Mucosa of descending colon (tissue), 3 donors: ENCODE data around the gene LRRC8D. TPM values are rescaled to one million over a fixed set of nuclear protein-coding genes. Genes with fewer than 3 reads are reported as not detected.

Experiments used
- ATAC-seq: fragments of 200-7000 bp; cut with Tn5 transposase; one replicate; pipeline ENCODE4 v1.9.1; 2020; ENCODE audit warnings: mild to moderate bottlenecking, moderate library complexity
- DNase-seq, 3 donors: peaks; one replicate each; pipeline ENCODE4 v3.0.0-alpha.2; 2020
- H3K36me3 ChIP-seq: fragments of 200-600 bp; one replicate; pipeline ENCODE4 v1.8.0; 2021; ENCODE audit warnings: low read depth, mild to moderate bottlenecking
- H3K4me1 ChIP-seq: fragments of 200-600 bp; one replicate; pipeline ENCODE4 v1.8.0; 2021; ENCODE audit warnings: low read depth, mild to moderate bottlenecking
- H3K4me3 ChIP-seq: fragments of 200-600 bp; one replicate; pipeline ENCODE4 v1.8.0; 2021; ENCODE audit warnings: mild to moderate bottlenecking
- H3K9me3 ChIP-seq: fragments of 200-600 bp; one replicate; pipeline ENCODE4 v1.8.0; 2021; ENCODE audit warnings: mild to moderate bottlenecking
- intact Hi-C, 2 donors: fragments of 100-400 bp; cut with DNase I in 1 of 2; cut with micrococcal nuclease in 1 of 2; formaldehyde crosslinking; loops; one replicate each; pipeline versions ENCODE4 v1.11.0 to v1.11.1; 2022; cut with DNase I, micrococcal nuclease
- total RNA-seq, 3 donors: library from RNA; stranded (reverse); fragmentation: NEBNext Ultra II Directional in 2 of 3; extraction: Animal tissue kit (Norgen Biotek cat#: 25700) in 2 of 3; gene quantifications; one replicate each; pipeline versions ENCODE4 v1.2.1 to v1.2.4, GENCODE V29; 2021 to 2023
- TF ChIP-seq, protein P1 (sequence below): fragments of 200-600 bp; IDR thresholded peaks from one replicate; pipeline ENCODE4 v1.8.0; 2022; ENCODE audit warnings: antibody characterized with exemption, mild to moderate bottlenecking
- donor health status: DM: no; HTN: no; CAD: no; lungs with moderate emphysema.
- donor health status: DM: no; HTN: no; CAD: no.
- donor health status: DM: no; HTN: yes; CAD: no.

Gene LRRC8D
- total RNA-seq, 3 donors from 2014 or later, result 22.8 to 43.3 (median 39.6) TPM

DNA sequence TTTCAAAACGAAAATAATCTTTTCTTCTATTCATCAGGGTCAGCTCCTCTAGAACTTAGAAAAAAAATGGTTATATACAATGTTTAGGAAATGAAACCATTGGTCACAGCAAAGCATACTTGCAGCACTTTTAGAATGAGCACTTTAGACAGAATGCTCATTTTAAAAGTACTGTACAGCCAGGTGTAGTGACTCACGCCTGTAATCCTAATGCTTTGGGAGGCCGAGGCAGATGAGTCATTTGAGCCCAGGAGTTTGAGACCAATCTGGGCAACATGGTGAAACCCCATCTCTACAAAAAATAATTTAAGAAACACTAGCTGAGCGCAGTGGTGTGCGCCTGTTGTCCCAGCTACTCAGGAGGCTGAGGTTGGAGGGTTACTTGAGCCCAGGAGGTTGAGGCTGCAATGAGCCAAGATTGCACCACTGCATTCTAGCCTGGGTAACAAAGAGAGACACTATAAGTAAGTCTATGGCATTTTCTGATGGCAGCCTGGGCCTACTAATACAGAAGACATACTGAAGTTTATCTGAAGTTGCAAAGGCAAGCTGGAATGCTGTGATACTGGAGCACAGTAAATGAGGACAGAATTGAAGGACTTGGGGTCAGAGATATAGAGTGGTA lies 125.1 kb downstream of the LRRC8D start:
- ATAC-seq, result peak; percentile 8
- TF ChIP-seq, protein P1, sequence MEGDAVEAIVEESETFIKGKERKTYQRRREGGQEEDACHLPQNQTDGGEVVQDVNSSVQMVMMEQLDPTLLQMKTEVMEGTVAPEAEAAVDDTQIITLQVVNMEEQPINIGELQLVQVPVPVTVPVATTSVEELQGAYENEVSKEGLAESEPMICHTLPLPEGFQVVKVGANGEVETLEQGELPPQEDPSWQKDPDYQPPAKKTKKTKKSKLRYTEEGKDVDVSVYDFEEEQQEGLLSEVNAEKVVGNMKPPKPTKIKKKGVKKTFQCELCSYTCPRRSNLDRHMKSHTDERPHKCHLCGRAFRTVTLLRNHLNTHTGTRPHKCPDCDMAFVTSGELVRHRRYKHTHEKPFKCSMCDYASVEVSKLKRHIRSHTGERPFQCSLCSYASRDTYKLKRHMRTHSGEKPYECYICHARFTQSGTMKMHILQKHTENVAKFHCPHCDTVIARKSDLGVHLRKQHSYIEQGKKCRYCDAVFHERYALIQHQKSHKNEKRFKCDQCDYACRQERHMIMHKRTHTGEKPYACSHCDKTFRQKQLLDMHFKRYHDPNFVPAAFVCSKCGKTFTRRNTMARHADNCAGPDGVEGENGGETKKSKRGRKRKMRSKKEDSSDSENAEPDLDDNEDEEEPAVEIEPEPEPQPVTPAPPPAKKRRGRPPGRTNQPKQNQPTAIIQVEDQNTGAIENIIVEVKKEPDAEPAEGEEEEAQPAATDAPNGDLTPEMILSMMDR, result no peak

DNA sequence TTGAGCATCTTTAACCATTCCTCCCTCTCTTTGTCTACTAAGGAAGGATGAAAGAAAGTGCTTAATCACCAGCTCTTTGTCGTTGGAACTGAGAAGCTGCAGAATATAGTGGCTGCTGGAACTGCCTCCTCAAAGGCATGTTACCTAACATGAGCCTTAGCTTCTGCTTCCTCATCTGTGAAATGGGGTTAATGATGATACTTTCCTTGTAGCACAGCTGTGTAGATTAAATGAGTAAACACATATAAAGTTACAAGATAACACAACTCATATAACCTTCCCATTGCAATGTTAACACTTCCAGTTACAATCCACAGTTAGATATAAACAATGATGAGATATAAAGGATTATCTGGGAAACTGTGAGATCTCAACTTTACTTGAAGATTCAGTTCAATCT lies 125.7 kb downstream of the LRRC8D start:
- Histone ChIP-seq H3K36me3 (no peaks in the 10 kb centered on the region), H3K9me3 (no peaks in the 10 kb centered on the region), H3K4me1 (peaks cover 19% of the 10 kb centered on the region), H3K4me3 (no peak overlapping the region)
- DNase-seq, result no peak
- intact Hi-C loops, result no loop called here
- TF ChIP-seq, protein P1, result no peak
- ATAC-seq, result peak; percentile 65

More for the DNA sequence above, 125.1 kb downstream of the LRRC8D start:
- no peak overlapping the region for H3K4me3 ChIP-seq
- no peaks in the 10 kb centered on the region for H3K9me3 ChIP-seq
- DNase-seq, result no peak
- intact Hi-C loops, result no loop called here
- H3K36me3 ChIP-seq, result no peaks in the 10 kb centered on the region
- H3K4me1 ChIP-seq, result peaks cover 19% of the 10 kb centered on the region

DNA sequence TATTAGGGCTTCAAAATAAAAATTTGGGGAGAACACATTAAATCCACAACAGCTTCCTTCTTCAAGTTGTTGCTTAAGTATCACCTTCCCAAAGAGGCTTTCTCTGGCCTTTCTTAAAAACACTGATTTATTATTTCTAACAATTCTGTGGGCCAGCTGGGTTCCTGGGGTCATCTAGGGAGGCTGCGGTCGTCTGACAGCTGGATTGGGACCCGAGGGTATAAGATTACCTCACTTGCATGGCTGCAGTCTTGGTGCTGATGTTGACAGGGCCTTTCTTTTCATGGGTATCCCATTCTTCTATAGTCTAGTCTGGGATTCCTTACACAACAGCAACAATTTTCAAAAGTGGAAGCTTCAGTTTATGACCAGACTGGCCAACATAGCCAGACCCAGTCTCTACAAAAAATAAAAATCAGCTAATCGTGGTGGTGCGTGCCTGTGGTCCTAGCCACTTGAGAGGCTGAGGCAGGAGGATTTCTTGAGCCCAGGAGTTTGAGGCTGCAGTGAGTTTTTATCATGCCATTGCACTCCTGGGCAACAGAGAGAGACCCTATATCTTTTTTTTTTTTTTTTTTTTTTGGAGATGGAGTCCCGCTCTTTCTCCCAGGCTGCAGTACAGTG lies 128.0 kb downstream of the LRRC8D start:
- H3K9me3 ChIP-seq, result no peaks in the 10 kb centered on the region
- H3K36me3 ChIP-seq, result no peaks in the 10 kb centered on the region
- H3K4me3 ChIP-seq, result no peak overlapping the region
- intact Hi-C loops, result no loop called here
- H3K4me1 ChIP-seq, result peaks cover 20% of the 10 kb centered on the region
- TF ChIP-seq, protein P1, result no peak
- DNase-seq, result no peak
- no peak for ATAC-seq

DNA sequence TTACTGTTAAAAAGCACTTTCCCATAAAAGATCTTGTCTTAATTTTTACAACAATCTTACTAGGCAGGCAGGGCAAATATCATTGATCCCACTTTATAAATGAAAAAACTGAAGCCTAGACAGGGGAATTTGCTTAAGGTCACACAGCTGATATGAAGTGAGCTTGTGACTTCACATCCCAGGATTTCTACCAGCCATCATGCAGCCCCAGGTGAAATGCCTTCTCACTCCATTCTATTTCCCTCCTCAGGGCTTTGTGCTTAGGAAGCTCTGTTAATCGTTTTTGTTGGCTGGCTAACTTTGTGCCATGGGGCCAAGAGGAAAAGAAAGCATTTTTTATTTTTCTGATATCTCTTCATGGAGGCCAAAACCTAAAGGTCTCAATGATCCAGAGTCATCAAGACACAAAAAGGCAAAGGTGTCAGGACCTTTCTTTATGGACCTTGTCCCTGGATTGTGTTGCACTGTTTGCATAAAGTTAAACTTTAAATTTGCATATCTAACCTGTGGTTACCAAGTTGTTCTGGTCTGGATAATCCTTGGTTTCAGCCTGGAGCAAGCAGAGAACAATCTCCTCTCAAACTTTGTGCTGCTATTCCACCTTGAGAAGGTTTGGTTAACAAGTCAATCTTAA lies 129.3 kb downstream of the LRRC8D start:
- Histone ChIP-seq H3K9me3 (no peaks in the 10 kb centered on the region), H3K4me1 (peaks cover 16% of the 10 kb centered on the region), H3K4me3 (no peak overlapping the region), H3K36me3 (no peaks in the 10 kb centered on the region)
- intact Hi-C loops, result no loop called here
- TF ChIP-seq, protein P1, result no peak
- ATAC-seq, result peak; percentile 61
- no peak for DNase-seq

DNA sequence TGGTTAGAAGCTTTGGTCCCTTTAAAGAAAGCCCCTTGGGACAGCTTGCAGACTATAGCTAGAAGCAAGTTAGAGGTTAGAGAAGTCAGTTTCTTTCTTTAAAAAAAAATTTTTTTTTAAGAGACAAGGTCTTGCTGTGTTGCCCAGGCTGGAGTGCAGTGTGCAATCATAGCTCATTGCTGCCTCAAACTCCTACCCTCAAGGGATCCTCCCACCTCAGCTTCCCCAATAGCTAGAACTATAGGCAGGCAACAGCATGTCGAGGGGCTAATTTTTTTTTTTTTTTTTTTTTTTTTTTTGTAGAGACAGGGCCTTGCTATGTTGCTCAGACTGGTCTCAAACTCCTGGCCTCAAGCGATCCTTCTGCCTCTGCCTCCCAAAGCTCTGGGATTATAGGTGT lies 129.9 kb downstream of the LRRC8D start:
- no peak for ATAC-seq

More for the DNA sequence above, 129.9 kb downstream of the LRRC8D start:
- Histone ChIP-seq H3K4me3 (no peak overlapping the region), H3K4me1 (peaks cover 16% of the 10 kb centered on the region), H3K36me3 (no peaks in the 10 kb centered on the region), H3K9me3 (no peaks in the 10 kb centered on the region)
- intact Hi-C loops, result no loop called here
- TF ChIP-seq, protein P1, result no peak
- DNase-seq, result no peak
